NCI-H2029 (cell line): ENCODE data around the gene TRIM24.
"Not testable (repeated sequence)": the region's sequence is repeated elsewhere in the genome, so short reads cannot be mapped to it uniquely, and the experiment has no call there.

Experiments used
- DNase-seq: peaks from one replicate; lab custom pipeline; 2025; lab: John Stamatoyannopoulos, UW

TRIM24 gene

GRCh38 chr7:138460176-138460648, at the start of gene TRIM24:
TSS of gene TRIM24 (plus strand) at chr7:138460259. CDS start at chr7:138460549, 290 bp downstream.
- DNase-seq, result no peak

GRCh38 chr7:138412077-138412476, 48.0 kb upstream of the TRIM24 start:
- DNase-seq, result not testable (repeated sequence)

- not testable (repeated sequence) for DNase-seq
Observed at GRCh38 chr7:138412921-138413320, 47.1 kb upstream of the TRIM24 start.

- DNase-seq, result no peak
Observed at GRCh38 chr7:138417078-138417700, 42.9 kb upstream of the TRIM24 start.

- no peak for DNase-seq
Observed at GRCh38 chr7:138417764-138418163, 42.3 kb upstream of the TRIM24 start.

- not testable (repeated sequence) for DNase-seq
Observed at GRCh38 chr7:138418403-138418802, 41.7 kb upstream of the TRIM24 start.

- no peak for DNase-seq
Observed at GRCh38 chr7:138425026-138425425, 35.0 kb upstream of the TRIM24 start.

GRCh38 chr7:138429577-138430250, 30.3 kb upstream of the TRIM24 start:
- no peak for DNase-seq

- DNase-seq, result no peak
Observed at GRCh38 chr7:138431517-138431916, 28.5 kb upstream of the TRIM24 start.

- DNase-seq, result peak; percentile 68
Observed at GRCh38 chr7:138433583-138434443, 26.2 kb upstream of the TRIM24 start.

- DNase-seq, result no peak
Observed at GRCh38 chr7:138434597-138435019, 25.5 kb upstream of the TRIM24 start.

GRCh38 chr7:138435231-138435919, 24.7 kb upstream of the TRIM24 start:
- no peak for DNase-seq

GRCh38 chr7:138436388-138436787, 23.7 kb upstream of the TRIM24 start:
- no peak for DNase-seq

GRCh38 chr7:138440460-138440859, 19.6 kb upstream of the TRIM24 start:
- no peak for DNase-seq

- no peak for DNase-seq
Observed at GRCh38 chr7:138442822-138443221, 17.2 kb upstream of the TRIM24 start.

- no peak for DNase-seq
Observed at GRCh38 chr7:138449580-138449979, 10.5 kb upstream of the TRIM24 start.

- no peak for DNase-seq
Observed at GRCh38 chr7:138455609-138456008, 4.5 kb upstream of the TRIM24 start.

GRCh38 chr7:138456220-138456619, 3.8 kb upstream of the TRIM24 start:
- no peak for DNase-seq

GRCh38 chr7:138458576-138459412, 1.3 kb upstream of the TRIM24 start:
- DNase-seq, result no peak

- peak; percentile 97 for DNase-seq
Observed at GRCh38 chr7:138459413-138460175, 465 bp upstream of the TRIM24 start.
